D721Med (cell line): ENCODE measurements around the gene IL11.

ENCODE experiments used
- DNase-seq: peaks from one replicate; pipeline ENCODE4 v3.0.0; 2011; ENCODE audit warnings: low spot score; ENCODE audit not compliant: insufficient read length
- FAIRE-seq: peaks from 2 replicates; lab custom pipeline; 2011; peaks lifted over from hg19 to GRCh38; lab: Jason Lieb, UNC
- TF ChIP-seq, protein P1 (sequence below): IDR thresholded peaks from 2 replicates; pipeline ENCODE4 v1.5.1; 2012; ENCODE audit warnings: mild to moderate bottlenecking, control low read depth; ENCODE audit not compliant: insufficient read depth; ENCODE audit errors: missing control alignments

IL11 gene

DNA sequence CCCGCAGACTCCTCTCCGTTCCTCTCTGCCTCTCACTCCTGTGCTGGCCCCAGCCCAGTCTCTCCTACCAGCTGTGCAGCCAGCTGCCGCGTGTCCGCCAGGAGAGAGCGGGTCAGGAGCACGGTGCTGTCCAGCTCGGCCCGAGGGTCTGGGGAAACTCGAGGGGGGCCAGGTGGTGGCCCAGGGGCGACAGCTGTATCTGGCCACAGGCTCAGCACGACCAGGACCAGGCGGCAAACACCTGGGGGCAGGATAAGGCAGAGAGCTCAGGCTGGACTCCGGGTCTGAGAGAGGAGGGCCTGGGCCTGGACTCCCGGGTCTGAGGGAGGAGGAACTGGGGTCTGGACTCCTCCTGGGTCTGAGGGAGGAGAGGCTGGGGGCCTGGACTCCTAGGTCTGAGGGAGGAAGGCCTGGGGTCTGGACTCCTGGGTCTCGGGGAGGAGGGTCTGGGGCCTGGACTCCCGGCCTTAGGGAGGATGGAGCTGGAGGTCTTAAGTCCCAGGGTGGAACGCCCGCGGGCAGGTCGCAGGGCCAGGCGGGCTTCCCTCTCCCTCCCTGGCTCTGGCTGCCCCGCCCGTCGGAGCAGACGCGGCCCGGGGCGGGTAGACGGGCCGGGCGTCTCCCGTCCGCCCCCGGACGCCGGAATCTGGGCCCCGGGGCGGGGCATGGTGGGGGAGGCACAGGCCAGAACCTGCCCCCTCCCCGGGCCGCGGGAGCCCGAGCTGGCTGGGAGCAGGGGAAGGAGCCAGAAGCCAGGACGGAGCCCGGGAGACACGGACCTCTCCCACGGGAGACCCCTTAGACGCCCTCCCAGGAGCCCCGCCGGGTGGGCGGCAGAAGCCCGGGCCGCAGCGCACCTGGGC lies 1.3 kb downstream of the IL11 start:
- TF ChIP-seq, protein P1, sequence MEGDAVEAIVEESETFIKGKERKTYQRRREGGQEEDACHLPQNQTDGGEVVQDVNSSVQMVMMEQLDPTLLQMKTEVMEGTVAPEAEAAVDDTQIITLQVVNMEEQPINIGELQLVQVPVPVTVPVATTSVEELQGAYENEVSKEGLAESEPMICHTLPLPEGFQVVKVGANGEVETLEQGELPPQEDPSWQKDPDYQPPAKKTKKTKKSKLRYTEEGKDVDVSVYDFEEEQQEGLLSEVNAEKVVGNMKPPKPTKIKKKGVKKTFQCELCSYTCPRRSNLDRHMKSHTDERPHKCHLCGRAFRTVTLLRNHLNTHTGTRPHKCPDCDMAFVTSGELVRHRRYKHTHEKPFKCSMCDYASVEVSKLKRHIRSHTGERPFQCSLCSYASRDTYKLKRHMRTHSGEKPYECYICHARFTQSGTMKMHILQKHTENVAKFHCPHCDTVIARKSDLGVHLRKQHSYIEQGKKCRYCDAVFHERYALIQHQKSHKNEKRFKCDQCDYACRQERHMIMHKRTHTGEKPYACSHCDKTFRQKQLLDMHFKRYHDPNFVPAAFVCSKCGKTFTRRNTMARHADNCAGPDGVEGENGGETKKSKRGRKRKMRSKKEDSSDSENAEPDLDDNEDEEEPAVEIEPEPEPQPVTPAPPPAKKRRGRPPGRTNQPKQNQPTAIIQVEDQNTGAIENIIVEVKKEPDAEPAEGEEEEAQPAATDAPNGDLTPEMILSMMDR = no peak
- DNase-seq = no peak
- FAIRE-seq = no peak

DNA sequence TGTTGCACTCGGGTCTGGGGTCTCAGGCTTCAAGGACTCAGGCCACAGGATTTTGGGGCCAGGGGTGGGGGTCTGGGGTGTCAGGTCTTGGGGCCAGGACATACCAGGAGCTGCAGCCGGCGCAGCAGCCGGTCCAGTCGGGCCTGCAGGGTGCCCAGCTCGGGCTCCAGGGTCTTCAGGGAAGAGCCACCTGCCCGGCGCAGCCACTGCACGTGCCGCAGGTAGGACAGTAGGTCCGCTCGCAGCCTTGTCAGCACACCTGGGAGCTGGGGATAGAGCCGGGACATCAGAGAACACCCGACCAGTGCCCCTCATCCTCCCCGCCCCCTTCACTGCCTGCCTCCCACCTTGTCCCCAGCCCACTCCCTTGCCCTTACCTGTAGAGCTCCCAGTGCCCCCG lies 2.2 kb downstream of the IL11 start:
- DNase-seq = no peak
- no peak for FAIRE-seq
- TF ChIP-seq, protein P1 = no peak

DNA sequence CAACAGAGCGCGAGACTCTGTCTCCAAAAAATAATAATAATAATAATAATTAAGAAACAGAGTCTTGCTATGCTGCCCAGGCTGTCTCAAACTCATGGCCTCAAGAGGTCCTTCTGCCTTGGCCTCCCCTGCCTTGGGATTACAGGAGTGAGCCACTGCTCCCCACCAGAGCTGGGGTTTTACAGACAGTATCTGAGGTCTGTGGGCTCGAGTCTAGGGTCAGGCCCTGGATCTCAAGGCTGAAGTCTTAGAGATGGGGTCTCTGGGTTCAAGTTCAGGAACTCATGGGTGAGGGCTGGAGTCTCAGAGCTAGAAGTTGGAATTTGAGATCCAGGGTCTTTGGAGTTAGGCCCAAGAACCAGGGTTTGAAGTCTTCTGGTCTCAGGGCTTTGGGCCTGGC lies 3.5 kb downstream of the IL11 start:
- no peak for DNase-seq
- TF ChIP-seq, protein P1 = no peak
- FAIRE-seq = no peak

DNA sequence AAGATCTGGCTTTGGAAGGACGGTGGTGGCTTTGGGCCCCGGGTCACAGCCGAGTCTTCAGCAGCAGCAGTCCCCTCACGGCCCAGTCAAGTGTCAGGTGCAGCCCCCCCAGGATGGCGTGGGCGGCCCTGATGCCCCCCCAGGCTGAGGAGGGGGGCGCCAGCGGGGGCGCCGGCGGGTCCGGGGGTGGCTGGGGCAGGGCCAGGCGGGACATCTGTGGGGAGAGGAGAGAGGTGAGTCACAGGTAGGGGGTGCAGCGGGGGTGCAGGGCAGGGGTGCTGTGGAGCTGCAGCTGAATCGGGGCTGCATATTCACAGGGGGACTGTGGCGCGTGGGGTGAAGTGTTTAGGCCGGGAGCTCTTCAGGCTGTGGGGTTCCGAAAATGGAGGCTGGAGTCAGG lies 4.3 kb downstream of the IL11 start:
- TF ChIP-seq, protein P1 = no peak
- no peak for FAIRE-seq
- DNase-seq = no peak

DNA sequence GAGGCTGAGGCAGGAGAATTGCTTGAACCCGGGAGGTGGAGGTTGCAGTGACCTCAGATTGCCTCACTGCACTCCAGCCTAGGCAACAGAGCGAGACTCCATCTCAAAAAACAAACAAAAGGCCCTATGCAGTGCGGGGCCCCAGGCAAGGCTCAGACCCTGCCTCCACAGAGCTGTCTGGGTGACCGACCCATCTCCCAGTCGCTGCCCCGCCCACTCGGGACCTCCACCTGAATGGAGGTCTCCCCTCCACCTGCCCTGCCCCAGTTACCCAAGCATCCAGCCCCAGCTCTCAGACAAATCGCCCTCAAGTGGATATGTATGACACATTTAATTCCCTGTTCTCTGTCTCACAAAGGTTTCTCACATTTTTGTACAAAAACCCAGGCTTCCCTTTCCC lies 5.0 kb downstream of the IL11 start:
- TF ChIP-seq, protein P1 = no peak
- FAIRE-seq (no peak), DNase-seq (no peak)

DNA sequence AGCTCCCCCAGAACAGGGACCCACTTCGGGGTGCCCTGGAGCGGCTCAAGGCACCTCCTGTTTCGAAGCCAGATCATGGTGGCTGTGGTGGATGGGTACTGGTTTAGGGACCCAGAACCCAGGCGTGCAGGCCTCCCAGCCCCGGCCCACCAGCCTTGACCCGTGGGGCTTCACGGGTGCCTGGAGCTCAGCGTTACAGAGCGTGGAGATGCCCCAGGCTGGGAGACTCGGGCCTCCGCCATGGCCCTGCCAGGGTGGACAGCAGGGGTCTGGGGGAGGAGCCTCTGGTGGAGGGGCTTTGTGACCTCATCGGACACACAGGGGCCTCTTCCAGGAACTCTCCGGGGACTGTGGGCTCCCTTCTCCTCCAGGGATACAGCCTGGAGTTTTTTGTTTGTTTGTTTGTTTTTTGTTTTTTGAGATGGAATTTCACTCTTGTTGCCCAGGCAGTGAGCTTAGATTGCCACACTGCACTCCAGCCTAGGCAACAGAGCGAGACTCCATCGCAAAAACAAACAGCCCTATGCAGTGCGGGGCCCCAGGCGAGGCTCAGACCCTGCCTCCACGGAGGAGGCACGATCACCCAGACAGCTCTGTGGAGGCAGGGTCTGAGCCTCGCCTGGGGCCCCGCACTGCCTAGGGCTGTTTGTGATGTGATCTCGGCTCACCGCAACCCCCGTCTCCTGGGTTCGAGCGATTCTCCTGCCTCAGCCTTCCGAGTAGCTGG lies 7.1 kb downstream of the IL11 start, which contains the start of gene GARIN5B:
Gene GARIN5B, minus strand, starts transcription at position 271 of the 727 bp plus-strand sequence. Its CDS starts 194 bp downstream, at position 77.
- TF ChIP-seq, protein P1 = no peak
- no peak for DNase-seq
- no peak for FAIRE-seq
